GM18861 (cell line): ENCODE data around the gene PDPK1.
"Not testable (repeated sequence)": the region's sequence is repeated elsewhere in the genome, so short reads cannot be mapped to it uniquely, and the experiment has no call there.

Experiments used
- ATAC-seq: cut with Tn5 transposase; IDR thresholded peaks from one replicate; pipeline ENCODE4 v1.9.1; 2021; ENCODE audit not compliant: unreplicated experiment

Gene PDPK1

GRCh38 chr16:2609827-2610470 is 72.1 kb downstream of the PDPK1 start:
- ATAC-seq = no peak

- ATAC-seq = no peak
Measured at GRCh38 chr16:2610781-2611498, 73.1 kb downstream of the PDPK1 start.

- no peak for ATAC-seq
Measured at GRCh38 chr16:2611499-2611862, 73.7 kb downstream of the PDPK1 start.

GRCh38 chr16:2611877-2612276 is 74.1 kb downstream of the PDPK1 start:
- not testable (repeated sequence) for ATAC-seq

- ATAC-seq = not testable (repeated sequence)
Measured at GRCh38 chr16:2613251-2613650, 75.4 kb downstream of the PDPK1 start.

- no peak for ATAC-seq
Measured at GRCh38 chr16:2614761-2615191, 77.0 kb downstream of the PDPK1 start.

- not testable (repeated sequence) for ATAC-seq
Measured at GRCh38 chr16:2618964-2619363, 81.1 kb downstream of the PDPK1 start.

GRCh38 chr16:2619628-2620027 is 81.8 kb downstream of the PDPK1 start:
- ATAC-seq = not testable (repeated sequence)

- ATAC-seq = not testable (repeated sequence)
Measured at GRCh38 chr16:2620870-2621269, 83.0 kb downstream of the PDPK1 start.

- ATAC-seq = not testable (repeated sequence)
Measured at GRCh38 chr16:2621395-2621794, 83.6 kb downstream of the PDPK1 start.

GRCh38 chr16:2627075-2627474 is 89.3 kb downstream of the PDPK1 start:
- ATAC-seq = not testable (repeated sequence)

GRCh38 chr16:2631203-2631602 is 93.4 kb downstream of the PDPK1 start:
- ATAC-seq = not testable (repeated sequence)

- ATAC-seq = not testable (repeated sequence)
Measured at GRCh38 chr16:2632291-2632690, 94.5 kb downstream of the PDPK1 start.

- not testable (repeated sequence) for ATAC-seq
Measured at GRCh38 chr16:2639071-2639721, 101.4 kb downstream of the PDPK1 start.

- ATAC-seq = not testable (repeated sequence)
Measured at GRCh38 chr16:2639722-2640072, 101.9 kb downstream of the PDPK1 start.

- ATAC-seq = not testable (repeated sequence)
Measured at GRCh38 chr16:2642561-2642960, 104.7 kb downstream of the PDPK1 start.

GRCh38 chr16:2644754-2645453 is 107.1 kb downstream of the PDPK1 start:
- ATAC-seq = not testable (repeated sequence)

- ATAC-seq = not testable (repeated sequence)
Measured at GRCh38 chr16:2651268-2651871, 113.5 kb downstream of the PDPK1 start.
